IMR-90 (cell line): ENCODE data around the gene PSMA8.

ENCODE experiments used
- MXI1 ChIP-seq: IDR thresholded peaks from 2 replicates; pipeline ENCODE4 v1.6.1; 2012; ENCODE audit warnings: low read depth, mild to moderate bottlenecking, low read length, moderate library complexity, borderline replicate concordance
- SMC3 ChIP-seq: fragments of 150-350 bp; IDR thresholded peaks from 2 replicates; pipeline ENCODE4 v1.6.1; 2016; ENCODE audit warnings: low read depth, mild to moderate bottlenecking, antibody characterized with exemption, low read length, moderate library complexity
- TF ChIP-seq, protein P1 (sequence below): conservative IDR thresholded peaks from 2 replicates; pipeline ENCODE4 v1.5.1; 2012; ENCODE audit warnings: mild to moderate bottlenecking, low read depth, low read length, improper control_type of control experiment

DNA sequence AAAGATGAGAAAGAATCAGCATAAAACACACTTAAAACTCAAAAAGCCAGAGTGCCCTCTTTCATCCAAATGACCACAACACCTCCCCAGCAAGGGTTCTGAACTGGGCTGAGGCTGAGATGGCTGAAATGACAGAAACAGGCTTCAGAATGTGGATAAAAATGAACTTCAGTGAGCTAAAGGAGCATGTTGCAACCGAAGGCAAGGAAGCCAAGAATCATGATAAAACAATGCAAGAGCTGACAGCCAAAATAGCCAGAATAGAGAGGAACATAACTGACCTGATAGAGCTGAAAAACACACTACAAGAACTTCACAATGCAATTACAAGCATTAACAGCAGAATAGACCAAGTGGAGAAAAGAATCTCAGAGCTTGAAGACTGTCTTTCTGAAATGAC lies 12.2 kb upstream of the PSMA8 start:
- TF ChIP-seq, protein P1, sequence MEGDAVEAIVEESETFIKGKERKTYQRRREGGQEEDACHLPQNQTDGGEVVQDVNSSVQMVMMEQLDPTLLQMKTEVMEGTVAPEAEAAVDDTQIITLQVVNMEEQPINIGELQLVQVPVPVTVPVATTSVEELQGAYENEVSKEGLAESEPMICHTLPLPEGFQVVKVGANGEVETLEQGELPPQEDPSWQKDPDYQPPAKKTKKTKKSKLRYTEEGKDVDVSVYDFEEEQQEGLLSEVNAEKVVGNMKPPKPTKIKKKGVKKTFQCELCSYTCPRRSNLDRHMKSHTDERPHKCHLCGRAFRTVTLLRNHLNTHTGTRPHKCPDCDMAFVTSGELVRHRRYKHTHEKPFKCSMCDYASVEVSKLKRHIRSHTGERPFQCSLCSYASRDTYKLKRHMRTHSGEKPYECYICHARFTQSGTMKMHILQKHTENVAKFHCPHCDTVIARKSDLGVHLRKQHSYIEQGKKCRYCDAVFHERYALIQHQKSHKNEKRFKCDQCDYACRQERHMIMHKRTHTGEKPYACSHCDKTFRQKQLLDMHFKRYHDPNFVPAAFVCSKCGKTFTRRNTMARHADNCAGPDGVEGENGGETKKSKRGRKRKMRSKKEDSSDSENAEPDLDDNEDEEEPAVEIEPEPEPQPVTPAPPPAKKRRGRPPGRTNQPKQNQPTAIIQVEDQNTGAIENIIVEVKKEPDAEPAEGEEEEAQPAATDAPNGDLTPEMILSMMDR = no peak
- no peak for TF ChIP-seq MXI1
- no peak for TF ChIP-seq SMC3
